Ishikawa (cell line): ENCODE results near the gene SHQ1.

Experiments used
- CEBPB ChIP-seq: IDR thresholded peaks from 2 replicates; pipeline ENCODE4 v1.6.1; 2012
- CREB1 ChIP-seq: IDR thresholded peaks from 2 replicates; pipeline ENCODE4 v1.6.1; 2012; ENCODE audit warnings: low read depth
- EP300 ChIP-seq: IDR thresholded peaks from 2 replicates; pipeline ENCODE4 v1.6.1; 2012; ENCODE audit warnings: borderline replicate concordance
- FOXM1 ChIP-seq: IDR thresholded peaks from 2 replicates; pipeline ENCODE4 v1.6.1; 2012; ENCODE audit warnings: low read depth, borderline replicate concordance
- NFIC ChIP-seq: IDR thresholded peaks from 2 replicates; pipeline ENCODE4 v1.6.1; 2012
- RAD21 ChIP-seq: IDR thresholded peaks from 2 replicates; pipeline ENCODE4 v1.6.1; 2012; ENCODE audit warnings: low read depth
- TAF1 ChIP-seq: IDR thresholded peaks from 2 replicates; pipeline ENCODE4 v1.6.1; 2012; ENCODE audit warnings: low read depth, mild to moderate bottlenecking
- TCF12 ChIP-seq: IDR thresholded peaks from 2 replicates; pipeline ENCODE4 v1.6.1; 2012; ENCODE audit warnings: low read depth
- TEAD4 ChIP-seq: IDR thresholded peaks from 2 replicates; pipeline ENCODE4 v1.6.1; 2012
- YY1 ChIP-seq: IDR thresholded peaks from 2 replicates; pipeline ENCODE4 v1.6.1; 2012; ENCODE audit warnings: low read depth
- ZBTB7A ChIP-seq: IDR thresholded peaks from 2 replicates; pipeline ENCODE4 v1.6.1; 2012; ENCODE audit warnings: low read depth
- TF ChIP-seq, protein P1 (sequence below): IDR thresholded peaks from 2 replicates; pipeline ENCODE4 v1.6.1; 2012
- TF ChIP-seq, protein P2 (sequence below): IDR thresholded peaks from 2 replicates; pipeline ENCODE4 v1.6.1; 2012; ENCODE audit warnings: low read depth, mild to moderate bottlenecking
- TF ChIP-seq, protein P3 (sequence below): IDR thresholded peaks from 2 replicates; pipeline ENCODE4 v1.6.1; 2012

DNA sequence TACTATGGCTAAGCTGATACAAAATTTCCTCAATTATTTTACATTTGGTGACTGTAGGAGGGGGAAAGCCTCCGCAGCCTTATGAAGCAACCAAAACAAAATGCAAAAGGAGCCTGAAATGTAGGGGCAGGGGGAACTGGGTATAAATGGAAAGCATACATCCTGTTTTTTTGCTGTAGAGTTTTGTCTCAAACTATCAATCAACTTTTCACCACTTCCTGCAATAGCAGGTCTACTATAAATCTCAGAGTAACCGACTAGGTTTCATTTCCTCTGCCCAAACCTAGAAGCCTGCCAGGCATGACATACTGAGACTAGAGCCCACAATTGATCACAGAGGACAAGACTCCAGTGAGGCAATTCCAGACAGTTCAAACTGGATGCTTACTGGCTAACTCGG lies 91.3 kb downstream of the SHQ1 start:
- TF ChIP-seq TEAD4 (no peak), YY1 (no peak), TAF1 (no peak), CEBPB (no peak), RAD21 (no peak), FOXM1 (no peak), EP300 (no peak), TCF12 (no peak), NFIC (no peak), CREB1 (no peak), ZBTB7A (no peak)
- TF ChIP-seq, protein P1, sequence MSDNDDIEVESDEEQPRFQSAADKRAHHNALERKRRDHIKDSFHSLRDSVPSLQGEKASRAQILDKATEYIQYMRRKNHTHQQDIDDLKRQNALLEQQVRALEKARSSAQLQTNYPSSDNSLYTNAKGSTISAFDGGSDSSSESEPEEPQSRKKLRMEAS = no peak
- TF ChIP-seq, protein P2, sequence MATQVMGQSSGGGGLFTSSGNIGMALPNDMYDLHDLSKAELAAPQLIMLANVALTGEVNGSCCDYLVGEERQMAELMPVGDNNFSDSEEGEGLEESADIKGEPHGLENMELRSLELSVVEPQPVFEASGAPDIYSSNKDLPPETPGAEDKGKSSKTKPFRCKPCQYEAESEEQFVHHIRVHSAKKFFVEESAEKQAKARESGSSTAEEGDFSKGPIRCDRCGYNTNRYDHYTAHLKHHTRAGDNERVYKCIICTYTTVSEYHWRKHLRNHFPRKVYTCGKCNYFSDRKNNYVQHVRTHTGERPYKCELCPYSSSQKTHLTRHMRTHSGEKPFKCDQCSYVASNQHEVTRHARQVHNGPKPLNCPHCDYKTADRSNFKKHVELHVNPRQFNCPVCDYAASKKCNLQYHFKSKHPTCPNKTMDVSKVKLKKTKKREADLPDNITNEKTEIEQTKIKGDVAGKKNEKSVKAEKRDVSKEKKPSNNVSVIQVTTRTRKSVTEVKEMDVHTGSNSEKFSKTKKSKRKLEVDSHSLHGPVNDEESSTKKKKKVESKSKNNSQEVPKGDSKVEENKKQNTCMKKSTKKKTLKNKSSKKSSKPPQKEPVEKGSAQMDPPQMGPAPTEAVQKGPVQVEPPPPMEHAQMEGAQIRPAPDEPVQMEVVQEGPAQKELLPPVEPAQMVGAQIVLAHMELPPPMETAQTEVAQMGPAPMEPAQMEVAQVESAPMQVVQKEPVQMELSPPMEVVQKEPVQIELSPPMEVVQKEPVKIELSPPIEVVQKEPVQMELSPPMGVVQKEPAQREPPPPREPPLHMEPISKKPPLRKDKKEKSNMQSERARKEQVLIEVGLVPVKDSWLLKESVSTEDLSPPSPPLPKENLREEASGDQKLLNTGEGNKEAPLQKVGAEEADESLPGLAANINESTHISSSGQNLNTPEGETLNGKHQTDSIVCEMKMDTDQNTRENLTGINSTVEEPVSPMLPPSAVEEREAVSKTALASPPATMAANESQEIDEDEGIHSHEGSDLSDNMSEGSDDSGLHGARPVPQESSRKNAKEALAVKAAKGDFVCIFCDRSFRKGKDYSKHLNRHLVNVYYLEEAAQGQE = no peak
- TF ChIP-seq, protein P3, sequence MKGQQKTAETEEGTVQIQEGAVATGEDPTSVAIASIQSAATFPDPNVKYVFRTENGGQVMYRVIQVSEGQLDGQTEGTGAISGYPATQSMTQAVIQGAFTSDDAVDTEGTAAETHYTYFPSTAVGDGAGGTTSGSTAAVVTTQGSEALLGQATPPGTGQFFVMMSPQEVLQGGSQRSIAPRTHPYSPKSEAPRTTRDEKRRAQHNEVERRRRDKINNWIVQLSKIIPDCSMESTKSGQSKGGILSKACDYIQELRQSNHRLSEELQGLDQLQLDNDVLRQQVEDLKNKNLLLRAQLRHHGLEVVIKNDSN = no peak
